ENCODE measurements around the gene ZNF3. TPM values are rescaled to one million over a fixed set of nuclear protein-coding genes. Genes with fewer than 3 reads are reported as not detected.
A peak's percentile ranks its signal among the peaks of the same experiment; 100 is the strongest.

ZNF3 gene
- polyA plus RNA-seq, 3 donors, result 7.1 to 13.4 (median 8.9) TPM

GRCh38 chr7:100051611-100052010, 29.9 kb downstream of the ZNF3 start:
- no peak overlapping the region for H3K4me3 Mint-ChIP-seq

More at GRCh38 chr7:100051611-100052010, 29.9 kb downstream of the ZNF3 start:
- H3K27ac Mint-ChIP-seq, result peak overlapping the region in 1 of 7 donors; percentile 11
- peaks cover under 1 to 5% (median 2%) of the 10 kb centered on the region in 3 donors for H3K27me3 Mint-ChIP-seq (ENCODE audit: low read depth in 3 of 3)
- Histone ChIP-seq H3K4me2 (replicated peaks; ENCODE audit: extremely low read depth, low read length, poor library complexity, severe bottlenecking) (no peak overlapping the region), H3K9ac (ENCODE audit: insufficient read depth, low read length, poor library complexity, severe bottlenecking) (no peak overlapping the region), H2AFZ (ENCODE audit: insufficient read depth, low read depth, low read length, poor library complexity, severe bottlenecking) (no peak overlapping the region), H3K4me1 (ENCODE audit: control insufficient read depth in 1 of 2, insufficient read depth in 2 of 2, low read length in 2 of 2) (peaks cover 12 to 14% of the 10 kb centered on the region in 2 donors), H4K20me1 (ENCODE audit: insufficient read depth, low read length) (no peaks in the 10 kb centered on the region), H3K79me2 (ENCODE audit: insufficient read depth, low read length) (peaks cover 12% of the 10 kb centered on the region), H3K36me3 (replicated peaks in 1 of 2; ENCODE audit: control insufficient read depth in 1 of 2, insufficient read depth in 2 of 2, low read length in 2 of 2) (peaks cover 0 to 4% of the 10 kb centered on the region in 2 donors), H3K27ac (ENCODE audit: low read depth in 1 of 2, low read length in 2 of 2) (no peak overlapping the region), H3K4me3 (replicated peaks in 1 of 3; ENCODE audit: low read depth in 2 of 3, low read length in 3 of 3) (no peak overlapping the region), H3K9me3 (replicated peaks in 1 of 2; ENCODE audit: control insufficient read depth in 1 of 2, insufficient read depth in 1 of 2, low read length in 2 of 2) (no peaks in the 10 kb centered on the region), H3K27me3 (ENCODE audit: control insufficient read depth in 2 of 2, insufficient read depth in 2 of 2, low read length in 2 of 2) (no peaks in the 10 kb centered on the region)
- WGBS (ENCODE audit: insufficient coverage), result 100% methylated on average over 1 of the region's 3 CpGs
- H3K4me1 Mint-ChIP-seq, result peaks cover 10% of the 10 kb centered on the region
- no peak for TF ChIP-seq CTCF (IDR thresholded peaks at IDR 0.05)
- peaks cover 2 to 4% of the 10 kb centered on the region in 2 donors for H3K36me3 Mint-ChIP-seq
- intact Hi-C loops (cut with micrococcal nuclease), result loop anchor here (10.0 kb wide), 2 partner anchors 57 to 137 kb away; partner anchors contain the start of gene TRIM4 (in 2 of the 2)
- no peaks in the 10 kb centered on the region for H3K9me3 Mint-ChIP-seq
- no peak for DNase-seq

Measured in CD14-positive monocyte (primary cell).